K562 (cell line): ENCODE measurements around the gene COL13A1. TPM values are rescaled to one million over a fixed set of nuclear protein-coding genes. Genes with fewer than 3 reads are reported as not detected.

Source experiments
- ATAC-seq: fragments of 200-7000 bp; cut with Tn5 transposase; 3 replicates; pipeline ENCODE4 v1.9.1; 2020; ENCODE audit warnings: moderate library complexity
- BruUV-seq: library from RNA; stranded (reverse); fragments of 400-500 nt; replicated peaks from 2 replicates; lab custom pipeline; 2021; lab: Mats Ljungman, UMichigan
- CTCF ChIA-PET: fragments of 300-600 bp; formaldehyde crosslinking; extraction: SDS; loops from one replicate; lab custom pipeline; 2021; ENCODE audit warnings: low intra/inter-chr PET ratio; lab: Yijun Ruan, JAX
- POLR2A ChIA-PET: fragments of 300-600, 350-650 bp; sonication (Branson Sonifier 250); formaldehyde crosslinking; extraction: SDS; loops from one replicate; lab custom pipeline; 2021; ENCODE audit warnings: antibody characterized with exemption, inconsistent platforms; lab: Yijun Ruan, JAX
- DNase-seq, 4 experiments: peaks; one replicate each; pipeline versions ENCODE4 v3.0.0 to v3.0.0-alpha.2; 2011 to 2018; ENCODE audit warnings: low spot score in 3 of 4, mixed read lengths in 3 of 4; ENCODE audit errors: extremely low read depth in 1 of 4
- FAIRE-seq: peaks from 2 replicates; lab custom pipeline; 2011; peaks lifted over from hg19 to GRCh38; lab: Jason Lieb, UNC
- H2AFZ ChIP-seq: 2 replicates; pipeline ENCODE4 v1.6.0; 2011; ENCODE audit warnings: low read depth, low read length, control low read depth, inconsistent platforms
- H3K27ac ChIP-seq: fragments of 200-600 bp; 3 replicates; pipeline ENCODE4 v1.8.0; 2011; ENCODE audit warnings: low read depth, mild to moderate bottlenecking, control low read depth, inconsistent platforms, low read length, moderate library complexity, mixed read lengths; ENCODE audit errors: extremely low read depth
- H3K27me3 ChIP-seq, 2 experiments: fragments of 300-600 bp in 1 of 2; 2 replicates in 1 of 2; 3 replicates in 1 of 2; pipeline versions ENCODE4 v1.6.0 to v1.8.0; 2011; ENCODE audit warnings: inconsistent platforms in 2 of 2, low read length in 2 of 2, mild to moderate bottlenecking in 1 of 2, mixed read lengths in 1 of 2, moderate library complexity in 1 of 2; ENCODE audit not compliant: control insufficient read depth in 2 of 2, insufficient read depth in 2 of 2
- H3K36me3 ChIP-seq: fragments of 300-600 bp; 3 replicates; pipeline ENCODE4 v1.8.0; 2011; ENCODE audit warnings: mild to moderate bottlenecking, low read length, inconsistent platforms; ENCODE audit not compliant: control insufficient read depth, insufficient read depth
- H3K4me1 ChIP-seq, 2 experiments: fragments of 200-600 bp in 1 of 2; replicated peaks in 1 of 2; 2 replicates in 1 of 2; 3 replicates in 1 of 2; pipeline versions ENCODE4 v1.5.1 to v1.8.0; 2011; ENCODE audit warnings: inconsistent platforms in 2 of 2, low read length in 2 of 2, mild to moderate bottlenecking in 1 of 2, mixed read lengths in 1 of 2, moderate library complexity in 1 of 2; ENCODE audit not compliant: control insufficient read depth in 2 of 2, insufficient read depth in 2 of 2
- H3K4me2 ChIP-seq: 2 replicates; pipeline ENCODE4 v1.6.1; 2011; ENCODE audit warnings: low read length, control low read depth, inconsistent platforms, mixed read lengths; ENCODE audit not compliant: insufficient read depth
- H3K4me3 ChIP-seq: fragments of 200-600 bp; sonication (generic), shearing (Covaris generic); 2 replicates; pipeline ENCODE4 v1.5.1; 2016; ENCODE audit warnings: control low read depth, inconsistent platforms
- H3K79me2 ChIP-seq: fragments of 200-600 bp; 3 replicates; pipeline ENCODE4 v1.8.0; 2011; ENCODE audit warnings: low read length, inconsistent platforms; ENCODE audit not compliant: control insufficient read depth, insufficient read depth
- H3K9ac ChIP-seq, 2 experiments: 2 replicates each; pipeline versions ENCODE4 v1.6.0 to v1.6.1; 2011; ENCODE audit warnings: low read depth in 2 of 2, low read length in 2 of 2, control low read depth in 1 of 2, inconsistent platforms in 1 of 2, mild to moderate bottlenecking in 1 of 2, mixed read lengths in 1 of 2; ENCODE audit not compliant: insufficient read depth in 1 of 2
- H3K9me1 ChIP-seq: one replicate; pipeline ENCODE4 v1.6.0; 2011; ENCODE audit warnings: inconsistent platforms, mild to moderate bottlenecking, low read length, moderate library complexity; ENCODE audit not compliant: control insufficient read depth, insufficient read depth
- H3K9me3 ChIP-seq: replicated peaks from 2 replicates; pipeline ENCODE4 v1.5.1; 2011; ENCODE audit warnings: low read depth, low read length, inconsistent platforms; ENCODE audit not compliant: control insufficient read depth, insufficient read depth
- H4K20me1 ChIP-seq: replicated peaks from 2 replicates; pipeline ENCODE4 v1.6.1; 2011; ENCODE audit warnings: low read length, inconsistent platforms, mixed read lengths; ENCODE audit not compliant: control insufficient read depth, insufficient read depth
- ARID2 ChIP-seq: fragments of 450-650 bp; IDR thresholded peaks from 2 replicates; pipeline ENCODE4 v1.6.1; 2017; ENCODE audit warnings: antibody characterized with exemption, mild to moderate bottlenecking
- CEBPG ChIP-seq, 3 experiments: fragments of 200-800 bp in 1 of 3; sonication (Bioruptor generic) in 1 of 3; sonication (generic) in 1 of 3; formaldehyde crosslinking in 1 of 3; IDR thresholded peaks in 2 of 3; conservative IDR thresholded peaks in 1 of 3; 2 replicates each; pipeline versions ENCODE4 v1.6.1 to v1.8.0; 2016 to 2022; ENCODE audit warnings: missing compliant biosample characterization in 2 of 3, missing genetic modification characterization in 2 of 3, mild to moderate bottlenecking in 1 of 3, missing genetic modification reagents in 1 of 3
- RBM15 ChIP-seq: fragments of 200-400 bp; formaldehyde crosslinking; IDR thresholded peaks from 2 replicates; pipeline ENCODE4 v1.6.1; 2018; ENCODE audit warnings: mild to moderate bottlenecking, low read length, moderate library complexity; ENCODE audit not compliant: insufficient read depth
- ZNF124 ChIP-seq: sonication (generic); formaldehyde crosslinking; IDR thresholded peaks from 2 replicates; pipeline ENCODE4 v1.8.1; 2022; ENCODE audit warnings: missing genetic modification reagents
- ZNF347 ChIP-seq: fragments of 450-650 bp; formaldehyde crosslinking; IDR thresholded peaks from 2 replicates; pipeline ENCODE4 v1.4.0; 2020; ENCODE audit warnings: low read depth, mild to moderate bottlenecking, moderate library complexity
- ZNF408 ChIP-seq: fragments of 250-450 bp; sonication (Bioruptor Pico); IDR thresholded peaks from 2 replicates; pipeline ENCODE4 v1.4.0; 2020; ENCODE audit warnings: low read depth, mild to moderate bottlenecking, moderate library complexity
- ZNF707 ChIP-seq: fragments of 250-450 bp; sonication (Bioruptor Pico); conservative IDR thresholded peaks from 2 replicates; pipeline ENCODE4 v1.8.0; 2022; ENCODE audit warnings: inconsistent platforms, mild to moderate bottlenecking, moderate library complexity
- WGBS: fragments of 100-300 bp; shearing (Covaris generic); methylation state at CpG from one replicate; pipeline ENCODE4 v1.1.6; 2016; ENCODE audit warnings: low coverage, mixed read lengths; ENCODE audit not compliant: insufficient coverage; ENCODE audit errors: missing lambda C conversion rate; 5-methylcytosine and 5-hydroxymethylcytosine counted together
- in situ Hi-C: fragments of 300-500 bp; cut with MboI; formaldehyde crosslinking; loops from 4 replicates; pipeline ENCODE4 v1.15.0; 2018; ENCODE audit warnings: inconsistent platforms, mixed read lengths
- intact Hi-C: fragments of 100-400 bp; cut with micrococcal nuclease; formaldehyde crosslinking; loops from 2 replicates; pipeline ENCODE4 v1.14.2; 2022
- polyA plus RNA-seq, 8 experiments: library from polyadenylated mRNA; depleted of rRNA in 4 of 8; stranded (reverse) in 5 of 8; unstranded in 3 of 8; fragments of >200 nt; fragmentation: Nextera tagmentation in 2 of 8; fragmentation: Illumina TruSeq in 1 of 8; extraction: Ambion mirVana in 2 of 8; extraction: Trizol in 1 of 8; gene quantifications; 2 replicates each; pipeline versions ENCODE4 v1.2.1 to v1.2.3, GENCODE V29; 2011 to 2014; ENCODE audit warnings: inconsistent platforms in 1 of 8, missing spikeins in 1 of 8
- total RNA-seq, 7 experiments: library from RNA; depleted of rRNA in 6 of 7; stranded (reverse); fragments of >200 nt in 6 of 7; fragmentation: Illumina TruSeq in 2 of 7; extraction: Trizol in 2 of 7; gene quantifications; 2 replicates each; pipeline versions ENCODE4 v1.2.1 to v1.2.3, GENCODE V29; 2011 to 2021; ENCODE audit warnings: low replicate concordance in 1 of 7
- TF ChIP-seq, protein P1 (sequence below): fragments of 250-450 bp; sonication (Bioruptor Pico); IDR thresholded peaks from 2 replicates; pipeline ENCODE4 v1.6.1; 2021; ENCODE audit warnings: mild to moderate bottlenecking
- TF ChIP-seq, protein P2 (sequence below), 2 experiments: fragments of 250-450 bp in 1 of 2; fragments of 450-650 bp in 1 of 2; sonication (Bioruptor Pico) in 1 of 2; IDR thresholded peaks; 2 replicates each; pipeline versions ENCODE4 v1.6.1 to v1.8.0; 2016 to 2021; ENCODE audit warnings: mild to moderate bottlenecking in 2 of 2, moderate library complexity in 2 of 2, missing compliant biosample characterization in 1 of 2, missing genetic modification characterization in 1 of 2
- TF ChIP-seq, protein P3 (sequence below): sonication (generic); formaldehyde crosslinking; IDR thresholded peaks from 2 replicates; pipeline ENCODE4 v1.8.0; 2022; ENCODE audit warnings: mild to moderate bottlenecking, missing genetic modification reagents
- TF ChIP-seq, protein P4 (sequence below): fragments of 250-450 bp; sonication (Bioruptor Pico); IDR thresholded peaks from 2 replicates; pipeline ENCODE4 v1.4.0; 2020; ENCODE audit warnings: mild to moderate bottlenecking, moderate library complexity, borderline replicate concordance
- TF ChIP-seq, protein P5 (sequence below): fragments of 450-650 bp; IDR thresholded peaks from 2 replicates; pipeline ENCODE4 v1.6.1; 2016; ENCODE audit warnings: borderline replicate concordance

Gene COL13A1
- total and polyA plus RNA-seq, 9 of the 15 experiments (the other 6 are each of a cell fraction or from before 2014, with no cell fraction given), result not detected

DNA sequence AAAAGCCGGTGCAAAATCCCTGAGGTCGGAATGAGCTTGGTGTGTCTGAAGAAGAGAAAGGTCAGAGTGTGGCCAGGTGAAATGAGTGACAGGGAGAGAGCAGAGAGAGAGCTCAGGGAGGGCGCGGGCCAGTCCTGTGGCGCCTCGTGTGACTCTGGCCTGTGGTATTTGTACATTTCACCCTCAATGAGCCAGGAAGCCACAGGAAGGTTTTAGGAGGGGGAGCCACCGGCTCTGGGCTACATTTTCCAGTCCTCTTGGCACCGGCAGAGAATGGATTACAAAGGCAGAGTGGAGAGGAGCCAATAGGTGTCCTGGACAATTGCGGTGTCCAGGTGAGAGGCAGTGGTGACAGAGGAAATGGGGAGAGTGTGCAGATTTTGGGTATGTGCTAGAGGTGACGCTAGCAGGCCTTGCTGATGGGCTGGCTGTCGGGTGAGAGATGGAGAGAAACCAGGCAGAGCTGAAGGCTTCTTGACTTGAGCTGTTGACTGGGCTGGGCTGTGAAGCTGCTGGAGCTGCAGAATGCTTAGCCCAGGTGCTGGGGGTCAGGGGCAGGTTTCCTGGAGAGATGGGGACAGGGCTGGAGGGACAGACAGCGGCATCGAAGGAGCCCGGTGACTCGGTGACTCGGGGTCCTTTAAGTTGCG lies 38.1 kb downstream of the COL13A1 start:
- ATAC-seq (no peak), FAIRE-seq (no peak), DNase-seq (no peak)
- Histone ChIP-seq H3K9me3 (no peaks in the 10 kb centered on the region), H4K20me1 (0 out of 2 replicates have a peak, but pooled peaks cover 6% of the 10 kb centered on the region), H3K4me1 (no peaks in the 10 kb centered on the region), H2AFZ (no peak overlapping the region), H3K4me3 (no peak overlapping the region), H3K9me1 (no peaks in the 10 kb centered on the region), H3K79me2 (no peaks in the 10 kb centered on the region), H3K4me2 (no peak overlapping the region), H3K36me3 (no peaks in the 10 kb centered on the region), H3K27me3 (peaks cover 8 to 74% of the 10 kb centered on the region in 2 experiments; a peak in 4 of 5 replicates), H3K9ac (no peak overlapping the region), H3K27ac (no peak overlapping the region)
- no TSS peak for BruUV-seq
- in situ Hi-C loops (no loop called here), intact Hi-C loops (no loop called here)
- 1% methylated on average over 17 of the region's 17 CpGs for WGBS
- ChIA-PET POLR2A (no interaction called here), CTCF (no interaction called here)
- TF ChIP-seq ZNF707 (CRISPR knock-in tag), result no peak
- no peak for TF ChIP-seq CEBPG (CRISPR knock-in tag; IDR thresholded peaks at IDR 0.05)
- no peak for TF ChIP-seq CEBPG (tag; conservative IDR thresholded peaks at IDR 0.05 in 1 of 2, IDR thresholded peaks at IDR 0.05 in 1 of 2)
- TF ChIP-seq ARID2, result no peak
- TF ChIP-seq, protein P1, sequence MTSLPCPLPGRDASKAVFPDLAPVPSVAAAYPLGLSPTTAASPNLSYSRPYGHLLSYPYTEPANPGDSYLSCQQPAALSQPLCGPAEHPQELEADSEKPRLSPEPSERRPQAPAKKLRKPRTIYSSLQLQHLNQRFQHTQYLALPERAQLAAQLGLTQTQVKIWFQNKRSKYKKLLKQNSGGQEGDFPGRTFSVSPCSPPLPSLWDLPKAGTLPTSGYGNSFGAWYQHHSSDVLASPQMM (CRISPR knock-in tag), result no peak
- no peak for TF ChIP-seq ZNF124 (CRISPR knock-in tag)
- TF ChIP-seq, protein P2, sequence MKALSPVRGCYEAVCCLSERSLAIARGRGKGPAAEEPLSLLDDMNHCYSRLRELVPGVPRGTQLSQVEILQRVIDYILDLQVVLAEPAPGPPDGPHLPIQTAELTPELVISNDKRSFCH (CRISPR knock-in tag; IDR thresholded peaks at IDR 0.05), result no peak
- TF ChIP-seq, protein P2 (tag; IDR thresholded peaks at IDR 0.05), result no peak
- TF ChIP-seq, protein P3, sequence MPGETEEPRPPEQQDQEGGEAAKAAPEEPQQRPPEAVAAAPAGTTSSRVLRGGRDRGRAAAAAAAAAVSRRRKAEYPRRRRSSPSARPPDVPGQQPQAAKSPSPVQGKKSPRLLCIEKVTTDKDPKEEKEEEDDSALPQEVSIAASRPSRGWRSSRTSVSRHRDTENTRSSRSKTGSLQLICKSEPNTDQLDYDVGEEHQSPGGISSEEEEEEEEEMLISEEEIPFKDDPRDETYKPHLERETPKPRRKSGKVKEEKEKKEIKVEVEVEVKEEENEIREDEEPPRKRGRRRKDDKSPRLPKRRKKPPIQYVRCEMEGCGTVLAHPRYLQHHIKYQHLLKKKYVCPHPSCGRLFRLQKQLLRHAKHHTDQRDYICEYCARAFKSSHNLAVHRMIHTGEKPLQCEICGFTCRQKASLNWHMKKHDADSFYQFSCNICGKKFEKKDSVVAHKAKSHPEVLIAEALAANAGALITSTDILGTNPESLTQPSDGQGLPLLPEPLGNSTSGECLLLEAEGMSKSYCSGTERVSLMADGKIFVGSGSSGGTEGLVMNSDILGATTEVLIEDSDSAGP, result no peak
- no peak for TF ChIP-seq ZNF347
- TF ChIP-seq, protein P4, sequence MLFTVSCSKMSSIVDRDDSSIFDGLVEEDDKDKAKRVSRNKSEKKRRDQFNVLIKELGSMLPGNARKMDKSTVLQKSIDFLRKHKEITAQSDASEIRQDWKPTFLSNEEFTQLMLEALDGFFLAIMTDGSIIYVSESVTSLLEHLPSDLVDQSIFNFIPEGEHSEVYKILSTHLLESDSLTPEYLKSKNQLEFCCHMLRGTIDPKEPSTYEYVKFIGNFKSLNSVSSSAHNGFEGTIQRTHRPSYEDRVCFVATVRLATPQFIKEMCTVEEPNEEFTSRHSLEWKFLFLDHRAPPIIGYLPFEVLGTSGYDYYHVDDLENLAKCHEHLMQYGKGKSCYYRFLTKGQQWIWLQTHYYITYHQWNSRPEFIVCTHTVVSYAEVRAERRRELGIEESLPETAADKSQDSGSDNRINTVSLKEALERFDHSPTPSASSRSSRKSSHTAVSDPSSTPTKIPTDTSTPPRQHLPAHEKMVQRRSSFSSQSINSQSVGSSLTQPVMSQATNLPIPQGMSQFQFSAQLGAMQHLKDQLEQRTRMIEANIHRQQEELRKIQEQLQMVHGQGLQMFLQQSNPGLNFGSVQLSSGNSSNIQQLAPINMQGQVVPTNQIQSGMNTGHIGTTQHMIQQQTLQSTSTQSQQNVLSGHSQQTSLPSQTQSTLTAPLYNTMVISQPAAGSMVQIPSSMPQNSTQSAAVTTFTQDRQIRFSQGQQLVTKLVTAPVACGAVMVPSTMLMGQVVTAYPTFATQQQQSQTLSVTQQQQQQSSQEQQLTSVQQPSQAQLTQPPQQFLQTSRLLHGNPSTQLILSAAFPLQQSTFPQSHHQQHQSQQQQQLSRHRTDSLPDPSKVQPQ (CRISPR knock-in tag), result no peak
- no peak for TF ChIP-seq RBM15
- TF ChIP-seq, protein P5, sequence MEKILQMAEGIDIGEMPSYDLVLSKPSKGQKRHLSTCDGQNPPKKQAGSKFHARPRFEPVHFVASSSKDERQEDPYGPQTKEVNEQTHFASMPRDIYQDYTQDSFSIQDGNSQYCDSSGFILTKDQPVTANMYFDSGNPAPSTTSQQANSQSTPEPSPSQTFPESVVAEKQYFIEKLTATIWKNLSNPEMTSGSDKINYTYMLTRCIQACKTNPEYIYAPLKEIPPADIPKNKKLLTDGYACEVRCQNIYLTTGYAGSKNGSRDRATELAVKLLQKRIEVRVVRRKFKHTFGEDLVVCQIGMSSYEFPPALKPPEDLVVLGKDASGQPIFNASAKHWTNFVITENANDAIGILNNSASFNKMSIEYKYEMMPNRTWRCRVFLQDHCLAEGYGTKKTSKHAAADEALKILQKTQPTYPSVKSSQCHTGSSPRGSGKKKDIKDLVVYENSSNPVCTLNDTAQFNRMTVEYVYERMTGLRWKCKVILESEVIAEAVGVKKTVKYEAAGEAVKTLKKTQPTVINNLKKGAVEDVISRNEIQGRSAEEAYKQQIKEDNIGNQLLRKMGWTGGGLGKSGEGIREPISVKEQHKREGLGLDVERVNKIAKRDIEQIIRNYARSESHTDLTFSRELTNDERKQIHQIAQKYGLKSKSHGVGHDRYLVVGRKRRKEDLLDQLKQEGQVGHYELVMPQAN, result no peak
- no peak for TF ChIP-seq ZNF408 (CRISPR knock-in tag)
